RWPE2 (cell line): ENCODE results near the gene CACNG3.

Source experiments
- ATAC-seq: fragments of 200-7000 bp; cut with Tn5 transposase; 3 replicates; pipeline ENCODE4 v1.9.1; 2021; ENCODE audit warnings: low read depth
- DNase-seq: peaks from one replicate; pipeline ENCODE4 v3.0.0-alpha.2; 2020; ENCODE audit warnings: low spot score
- H3K27ac ChIP-seq: fragments of 450-650 bp; 2 replicates; pipeline ENCODE4 v1.5.1; 2017; ENCODE audit warnings: mild to moderate bottlenecking; ENCODE audit not compliant: poor library complexity, severe bottlenecking
- H3K27me3 ChIP-seq: fragments of 250-450 bp; sonication (Bioruptor Pico); 2 replicates; pipeline ENCODE4 v1.5.1; 2021; ENCODE audit warnings: mild to moderate bottlenecking, moderate library complexity; ENCODE audit not compliant: insufficient read depth, poor library complexity, severe bottlenecking
- H3K36me3 ChIP-seq: fragments of 250-450 bp; sonication (Bioruptor Pico); 2 replicates; pipeline ENCODE4 v1.5.1; 2020; ENCODE audit warnings: low read depth, mild to moderate bottlenecking, moderate library complexity
- H3K4me1 ChIP-seq: fragments of 250-450 bp; sonication (Bioruptor Pico); 2 replicates; pipeline ENCODE4 v1.5.1; 2021; ENCODE audit warnings: mild to moderate bottlenecking, moderate library complexity; ENCODE audit not compliant: insufficient read depth, poor library complexity, severe bottlenecking
- H3K4me3 ChIP-seq: fragments of 250-450 bp; sonication (Bioruptor Pico); 2 replicates; pipeline ENCODE4 v1.5.1; 2021; ENCODE audit warnings: mild to moderate bottlenecking, moderate library complexity; ENCODE audit not compliant: severe bottlenecking
- H3K9me3 ChIP-seq: fragments of 250-450 bp; sonication (Bioruptor Pico); 2 replicates; pipeline ENCODE4 v1.5.1; 2021; ENCODE audit warnings: mild to moderate bottlenecking, moderate library complexity; ENCODE audit not compliant: severe bottlenecking
- TF ChIP-seq, protein P1 (sequence below): fragments of 450-650 bp; IDR thresholded peaks from one replicate; pipeline ENCODE4 v1.5.1; 2017; ENCODE audit warnings: mild to moderate bottlenecking, moderate library complexity; ENCODE audit not compliant: poor library complexity, severe bottlenecking

Gene CACNG3

DNA sequence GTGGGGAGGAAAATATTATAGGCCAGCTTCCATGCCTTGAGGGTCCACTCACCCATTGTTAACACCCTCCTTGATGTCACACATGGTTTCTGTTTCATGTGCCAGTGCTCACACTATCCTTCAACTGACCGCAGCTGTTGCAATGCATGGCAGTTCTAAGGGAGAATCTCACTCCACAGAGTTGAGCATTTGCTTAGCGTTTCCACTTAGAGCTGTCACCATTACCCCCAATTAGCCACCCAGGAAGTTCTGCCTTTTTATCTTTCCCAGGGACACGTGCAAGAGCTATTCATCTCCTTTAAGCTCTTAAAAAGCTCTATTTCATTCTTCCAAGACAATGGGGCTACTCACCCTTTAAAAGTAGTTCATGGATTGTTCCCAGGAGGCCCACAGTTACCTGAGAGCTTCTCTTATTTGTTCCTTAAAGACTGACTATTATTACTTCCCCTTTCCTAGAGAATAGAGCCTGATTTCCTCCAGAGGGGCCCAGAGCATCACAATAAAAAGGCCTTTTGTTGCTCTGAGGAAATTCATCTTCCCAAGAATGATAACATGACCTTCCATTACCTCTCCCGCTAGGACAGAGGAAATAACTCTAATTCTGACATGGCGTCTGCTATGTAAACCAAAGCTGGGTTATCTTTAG, 126.8 kb downstream of the CACNG3 start:
- Histone ChIP-seq H3K27me3 (no peaks in the 10 kb centered on the region), H3K27ac (no peak overlapping the region), H3K9me3 (no peaks in the 10 kb centered on the region), H3K4me3 (no peak overlapping the region), H3K4me1 (no peaks in the 10 kb centered on the region), H3K36me3 (no peaks in the 10 kb centered on the region)
- DNase-seq = no peak
- TF ChIP-seq, protein P1, sequence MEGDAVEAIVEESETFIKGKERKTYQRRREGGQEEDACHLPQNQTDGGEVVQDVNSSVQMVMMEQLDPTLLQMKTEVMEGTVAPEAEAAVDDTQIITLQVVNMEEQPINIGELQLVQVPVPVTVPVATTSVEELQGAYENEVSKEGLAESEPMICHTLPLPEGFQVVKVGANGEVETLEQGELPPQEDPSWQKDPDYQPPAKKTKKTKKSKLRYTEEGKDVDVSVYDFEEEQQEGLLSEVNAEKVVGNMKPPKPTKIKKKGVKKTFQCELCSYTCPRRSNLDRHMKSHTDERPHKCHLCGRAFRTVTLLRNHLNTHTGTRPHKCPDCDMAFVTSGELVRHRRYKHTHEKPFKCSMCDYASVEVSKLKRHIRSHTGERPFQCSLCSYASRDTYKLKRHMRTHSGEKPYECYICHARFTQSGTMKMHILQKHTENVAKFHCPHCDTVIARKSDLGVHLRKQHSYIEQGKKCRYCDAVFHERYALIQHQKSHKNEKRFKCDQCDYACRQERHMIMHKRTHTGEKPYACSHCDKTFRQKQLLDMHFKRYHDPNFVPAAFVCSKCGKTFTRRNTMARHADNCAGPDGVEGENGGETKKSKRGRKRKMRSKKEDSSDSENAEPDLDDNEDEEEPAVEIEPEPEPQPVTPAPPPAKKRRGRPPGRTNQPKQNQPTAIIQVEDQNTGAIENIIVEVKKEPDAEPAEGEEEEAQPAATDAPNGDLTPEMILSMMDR = no peak
- ATAC-seq = no peak

DNA sequence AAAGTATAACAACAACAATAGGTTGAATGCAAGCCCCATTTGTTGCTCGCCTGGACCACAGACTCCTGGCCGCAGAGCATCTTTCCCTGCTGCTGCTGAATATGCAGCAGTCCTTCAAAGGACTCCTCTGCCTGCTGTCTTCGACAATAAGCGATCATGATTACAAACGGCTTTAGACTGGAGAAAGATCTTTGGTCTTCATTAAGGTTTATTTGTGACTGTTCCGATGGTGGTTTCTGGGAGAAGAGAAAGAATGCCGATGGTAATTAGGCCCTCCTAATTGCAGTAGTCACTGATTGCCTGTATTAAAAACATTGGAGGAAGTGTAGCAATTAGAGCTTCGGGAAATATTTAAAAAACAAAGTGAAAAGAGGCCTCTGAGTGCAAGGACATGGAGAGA, 138.2 kb downstream of the CACNG3 start:
- DNase-seq (no peak), ATAC-seq (no peak)
- TF ChIP-seq, protein P1 = no peak
- no peaks in the 10 kb centered on the region for H3K36me3 ChIP-seq
- peaks cover 4% of the 10 kb centered on the region for H3K27me3 ChIP-seq
- no peaks in the 10 kb centered on the region for H3K9me3 ChIP-seq
- H3K4me3 ChIP-seq = no peak overlapping the region
- H3K4me1 ChIP-seq = no peaks in the 10 kb centered on the region
- no peak overlapping the region for H3K27ac ChIP-seq

DNA sequence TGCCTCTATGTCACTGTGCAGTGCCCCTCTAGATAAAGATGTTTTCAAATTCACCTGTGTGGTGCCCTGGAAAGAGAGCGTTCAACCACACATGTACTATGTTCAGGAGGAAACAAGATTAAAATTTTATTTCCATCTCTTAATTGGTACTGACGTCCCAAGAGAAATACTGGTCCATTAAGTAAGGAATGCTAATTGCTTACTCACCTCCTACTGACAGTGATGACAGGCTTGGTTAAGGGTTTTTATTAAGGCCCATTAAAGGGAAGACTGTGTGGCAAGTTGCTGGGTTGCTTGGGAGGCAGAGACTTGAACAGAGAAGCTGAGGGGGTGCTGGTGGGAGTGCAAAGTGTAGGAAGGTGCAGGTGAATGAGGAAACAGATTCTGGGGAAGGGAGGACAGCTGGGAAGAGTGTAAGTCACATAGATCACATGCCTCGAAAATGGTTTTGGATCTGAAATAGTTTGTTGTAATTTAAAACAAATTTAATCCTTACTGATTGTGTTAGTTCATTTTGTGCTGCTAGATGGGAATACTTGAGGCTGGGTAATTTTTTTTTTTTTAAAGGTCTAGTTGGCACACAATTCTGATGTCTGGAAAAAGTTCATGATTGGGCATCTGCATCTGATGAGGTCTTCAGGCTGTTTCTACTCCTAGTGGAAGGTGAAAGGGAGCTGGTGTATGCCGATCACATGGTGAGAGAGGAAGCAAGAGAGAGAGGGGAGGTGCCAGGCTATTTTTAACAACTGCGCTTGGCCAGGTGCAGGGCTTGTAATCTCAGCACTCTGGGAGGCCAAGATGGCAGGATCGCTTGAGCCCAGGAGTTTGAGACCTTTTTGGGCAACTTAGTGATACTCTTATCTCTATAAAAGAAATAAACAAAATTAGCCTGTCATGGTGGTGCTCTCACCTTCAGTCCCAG, 140.5 kb downstream of the CACNG3 start:
- TF ChIP-seq, protein P1 = no peak
- Histone ChIP-seq H3K36me3 (no peaks in the 10 kb centered on the region), H3K9me3 (no peaks in the 10 kb centered on the region), H3K4me1 (no peaks in the 10 kb centered on the region), H3K4me3 (no peak overlapping the region), H3K27me3 (peaks cover 6% of the 10 kb centered on the region), H3K27ac (no peak overlapping the region)
- no peak for DNase-seq
- no peak for ATAC-seq

DNA sequence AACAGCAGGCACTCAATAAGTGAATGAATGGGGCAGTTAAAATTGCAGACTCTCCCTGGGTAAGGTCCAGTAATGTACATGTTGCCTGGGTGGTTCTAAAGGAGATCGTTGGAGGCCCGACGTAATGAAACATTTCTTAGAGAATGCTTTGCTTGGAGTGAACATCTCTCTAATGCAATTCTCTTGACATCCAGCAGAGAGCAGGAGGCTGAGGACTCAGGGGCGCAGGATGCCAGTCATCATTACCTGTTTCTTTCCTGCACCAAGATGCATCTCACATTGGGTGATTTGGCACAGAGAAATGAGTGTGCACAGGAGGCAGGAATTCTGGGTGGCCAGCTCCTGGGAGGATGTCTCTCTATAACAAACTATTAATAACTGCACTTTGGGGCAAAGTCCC, 152.9 kb downstream of the CACNG3 start:
- Histone ChIP-seq H3K36me3 (no peaks in the 10 kb centered on the region), H3K4me3 (no peak overlapping the region), H3K27ac (no peak overlapping the region), H3K4me1 (no peaks in the 10 kb centered on the region), H3K9me3 (no peaks in the 10 kb centered on the region), H3K27me3 (no peaks in the 10 kb centered on the region)
- TF ChIP-seq, protein P1 = peak; percentile 52
- no peak for DNase-seq
- peak; percentile 56; the same call in 1 of the 3 replicates for ATAC-seq
